GM19043 (cell line): Measurements from ENCODE around the gene SUMO3.
A peak's percentile ranks its signal among the peaks of the same experiment; 100 is the strongest.

Experiments
- ATAC-seq: cut with Tn5 transposase; IDR thresholded peaks from one replicate; pipeline ENCODE4 v1.9.1; 2021; ENCODE audit warnings: low read depth; ENCODE audit not compliant: unreplicated experiment

Gene SUMO3

GRCh38 chr21:44831227-44831860, 13.5 kb upstream of the SUMO3 start:
- no peak for ATAC-seq

DNA sequence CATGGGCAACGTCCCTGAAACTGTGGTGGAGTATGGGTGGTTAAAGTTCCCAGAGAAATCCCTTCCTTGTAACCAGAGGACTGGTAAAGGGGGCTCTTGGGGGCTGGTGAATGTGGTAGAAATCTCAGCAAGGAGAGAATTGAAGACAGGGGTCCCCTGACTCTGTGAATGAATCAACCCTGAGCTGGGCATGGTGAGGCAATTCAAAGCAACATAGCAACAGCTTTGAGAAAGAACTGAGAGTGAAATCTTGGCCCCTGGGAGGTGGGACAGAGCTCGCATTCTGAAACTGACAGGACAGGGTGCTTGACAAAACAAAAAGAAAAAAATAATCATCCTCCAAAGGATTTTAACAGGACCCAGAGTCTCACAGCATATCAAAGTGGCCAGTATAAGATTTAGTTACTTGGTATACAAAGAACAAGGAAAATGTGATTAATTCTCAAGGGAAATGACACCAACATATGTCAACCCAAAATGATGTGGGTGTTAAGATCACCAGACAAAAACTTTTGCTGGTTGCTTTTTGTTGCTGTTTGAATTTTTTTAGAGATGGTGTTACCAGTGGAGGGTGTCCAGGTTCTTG, 11.7 kb upstream of the SUMO3 start:
- no peak for ATAC-seq

DNA sequence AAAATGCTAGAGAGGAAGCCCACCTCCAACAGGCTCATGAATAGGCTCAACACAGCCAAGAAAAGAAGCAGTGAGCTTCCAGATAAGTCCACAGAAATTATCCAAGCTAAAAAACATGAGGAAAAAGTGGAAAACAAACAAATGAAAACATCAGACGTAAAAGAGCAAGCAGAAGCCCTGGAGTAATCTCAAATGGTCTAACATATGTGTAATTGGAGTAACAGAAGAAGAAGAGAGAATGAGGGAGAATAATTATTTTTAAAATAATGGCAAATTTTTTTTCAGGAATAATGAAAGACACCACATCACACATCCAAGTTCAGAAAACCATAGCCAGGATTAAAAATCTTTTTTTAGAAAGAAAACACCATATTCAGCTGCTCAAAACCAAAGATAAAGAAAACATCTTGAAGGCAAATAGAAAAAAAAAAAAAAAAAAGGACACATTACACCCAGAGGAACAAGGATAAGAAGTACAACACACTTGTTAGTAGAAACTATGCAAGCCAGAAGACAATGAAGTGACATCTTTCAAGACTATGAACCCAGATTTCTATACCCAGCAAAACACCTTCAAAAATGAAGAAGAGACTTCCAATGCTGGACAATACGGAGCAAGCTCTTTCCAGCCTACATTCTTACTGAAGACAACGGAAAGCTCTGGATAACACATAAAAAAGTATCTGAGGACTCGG, 10.6 kb upstream of the SUMO3 start:
- no peak for ATAC-seq

DNA sequence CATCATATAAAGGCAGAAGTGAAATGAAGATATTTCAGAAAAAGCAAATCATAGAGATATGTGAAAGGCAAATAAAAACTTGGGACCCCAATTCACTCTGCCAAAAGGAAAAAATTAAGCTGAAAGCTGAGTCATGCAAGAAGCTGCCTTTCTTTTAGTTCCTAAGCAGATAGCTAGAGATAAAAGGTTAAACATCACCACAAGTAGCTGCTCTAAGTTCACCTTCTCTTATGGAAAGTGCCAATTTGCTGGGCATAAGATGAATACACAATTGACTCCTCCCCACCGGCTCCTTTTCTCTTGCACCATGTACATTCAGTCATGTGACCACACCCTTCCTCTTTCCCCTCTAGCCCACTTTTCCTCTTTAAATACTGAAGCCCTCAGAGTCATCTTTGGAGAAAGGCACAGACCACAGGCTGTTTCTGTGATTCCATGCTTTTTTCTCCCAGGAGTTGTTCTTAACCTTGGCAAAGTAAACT, 5.4 kb upstream of the SUMO3 start:
- ATAC-seq: no peak

- ATAC-seq: no peak
Observed at GRCh38 chr21:44822484-44823178, 4.8 kb upstream of the SUMO3 start.

GRCh38 chr21:44820851-44821250, 3.0 kb upstream of the SUMO3 start:
- no peak for ATAC-seq

DNA sequence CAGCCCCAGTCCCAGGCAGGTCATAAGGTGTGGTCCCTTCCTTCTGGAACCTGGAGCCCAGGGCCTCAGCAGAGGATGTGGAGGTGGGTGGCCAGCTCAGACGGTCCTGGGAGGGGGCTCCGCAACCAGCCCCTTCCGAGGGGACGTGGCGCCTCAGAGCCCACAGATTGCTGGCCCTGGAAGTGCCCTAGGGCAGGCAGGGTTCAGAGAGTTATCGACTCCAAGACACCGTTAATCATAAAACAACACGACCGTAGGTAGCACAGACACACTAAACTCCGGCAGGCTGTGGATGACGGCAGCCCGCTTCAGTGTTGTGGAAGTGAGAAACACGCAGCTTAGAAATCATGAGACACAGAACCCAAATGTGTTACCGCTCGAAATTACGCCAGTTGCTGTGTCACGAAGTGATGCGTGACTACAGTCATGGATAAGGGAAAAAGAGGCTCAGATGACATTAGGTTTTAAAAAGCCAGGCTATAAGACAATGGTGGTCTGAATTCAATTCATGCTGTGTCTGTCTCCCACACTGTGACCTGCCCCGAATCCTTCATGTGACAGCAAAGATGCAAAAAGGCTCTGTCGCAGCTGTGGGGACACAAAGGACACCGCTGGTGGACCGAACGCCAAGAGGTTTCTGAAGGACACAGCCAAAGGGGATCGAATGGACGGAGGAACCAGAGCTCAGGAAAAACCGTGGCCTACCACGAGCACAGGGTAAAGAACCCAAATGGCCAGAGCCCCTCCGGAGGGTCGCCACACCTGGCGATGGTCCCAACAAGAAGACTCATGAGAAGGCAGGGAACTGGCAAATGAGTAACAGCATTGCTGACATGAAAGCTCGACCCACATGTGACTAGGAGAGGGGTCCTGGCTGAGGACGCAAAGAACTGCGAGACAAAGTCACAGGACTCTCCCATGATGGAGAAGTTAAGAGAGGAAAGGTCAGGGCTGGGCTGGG, 1.7 kb upstream of the SUMO3 start:
- ATAC-seq: no peak

DNA sequence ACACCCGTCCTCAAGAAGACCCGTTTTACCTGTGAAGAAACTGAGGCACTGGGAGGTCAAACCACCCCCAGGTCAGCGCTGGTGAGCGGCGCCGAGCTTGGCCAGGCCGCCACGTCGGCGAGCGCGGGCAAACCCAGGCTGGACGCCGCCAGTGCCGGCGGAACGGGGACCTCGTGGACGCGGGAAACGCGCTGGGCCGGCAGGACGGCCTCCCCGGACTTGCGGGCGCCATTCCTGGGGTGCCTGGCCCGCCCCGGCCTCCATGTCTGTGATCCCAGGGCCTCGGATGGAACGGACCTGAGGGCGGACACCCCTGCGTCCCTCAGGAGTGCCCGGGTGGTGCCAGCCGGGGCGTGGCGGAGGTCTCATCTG, 764 bp upstream of the SUMO3 start:
- no peak for ATAC-seq

DNA sequence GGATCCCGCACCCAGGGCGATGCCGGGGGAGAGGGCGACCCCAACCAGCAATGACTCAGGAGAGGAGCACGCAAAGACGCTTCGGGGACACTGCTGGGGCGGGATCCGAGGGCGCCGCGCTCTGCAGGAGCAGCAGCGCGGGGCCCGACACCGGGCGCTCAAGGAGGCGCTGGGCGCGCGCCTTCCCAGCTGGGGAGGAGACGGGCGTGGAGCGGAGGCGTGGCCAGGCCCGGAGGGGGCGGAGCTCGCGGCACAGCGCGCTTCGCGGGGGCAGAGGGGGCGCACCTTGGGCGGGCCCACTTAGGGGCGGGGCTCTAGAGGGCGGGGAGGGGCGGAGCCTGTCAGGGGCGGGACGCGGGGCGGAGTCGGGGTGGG, 369 bp downstream of the SUMO3 start:
- peak; percentile 64 for ATAC-seq

- no peak for ATAC-seq
Observed at GRCh38 chr21:44816761-44817505, 929 bp downstream of the SUMO3 start.

GRCh38 chr21:44815852-44816628, 1.8 kb downstream of the SUMO3 start:
- ATAC-seq: no peak

- ATAC-seq: no peak
Observed at GRCh38 chr21:44815225-44815624, 2.6 kb downstream of the SUMO3 start.

DNA sequence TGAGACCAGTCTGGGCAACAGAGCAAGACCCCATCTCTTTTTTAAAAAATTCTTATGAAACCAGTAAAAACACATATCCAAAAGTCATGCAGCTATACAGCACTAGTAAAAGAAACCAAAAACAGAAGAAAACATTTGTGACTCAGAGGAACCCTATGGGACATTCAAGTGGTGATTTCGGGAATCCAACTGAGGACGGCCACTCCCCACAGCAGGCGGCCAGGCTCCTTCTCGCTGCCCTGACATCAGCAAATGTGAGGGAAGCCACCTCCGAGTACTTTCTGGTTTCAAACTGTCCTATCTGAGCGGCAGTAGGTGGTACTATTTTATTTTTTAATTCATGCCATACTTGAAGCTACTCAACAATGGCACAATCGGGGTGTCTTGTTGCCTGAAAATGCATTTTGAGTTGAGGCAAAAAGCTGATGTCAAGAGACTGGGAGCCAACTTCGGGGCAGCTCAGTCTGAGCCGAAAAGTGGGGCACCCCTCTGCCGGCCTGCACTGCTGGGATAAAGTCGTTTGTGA, 3.3 kb downstream of the SUMO3 start:
- no peak for ATAC-seq

DNA sequence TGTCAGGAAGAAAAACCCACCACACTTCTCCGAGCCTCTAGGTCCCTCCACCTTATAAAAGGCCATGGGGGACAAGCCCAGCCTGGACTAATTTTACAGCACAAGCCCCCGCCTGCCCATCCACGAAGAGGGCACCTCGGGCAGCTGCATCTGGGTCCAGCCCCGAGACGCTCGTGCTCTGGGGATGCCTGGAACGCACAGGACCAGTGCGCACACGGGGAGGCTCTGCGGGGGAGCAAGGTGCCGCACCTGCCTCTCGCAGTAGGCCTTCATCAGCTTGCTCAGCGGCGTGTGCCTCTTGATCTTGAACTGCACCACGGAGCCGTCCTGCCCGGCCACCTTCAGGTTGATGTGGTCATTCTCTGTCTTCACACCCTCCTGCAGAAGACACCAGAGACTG, 4.1 kb downstream of the SUMO3 start:
- ATAC-seq: no peak

GRCh38 chr21:44813149-44813548, 4.7 kb downstream of the SUMO3 start:
- no peak for ATAC-seq

GRCh38 chr21:44812640-44813039, 5.2 kb downstream of the SUMO3 start:
- no peak for ATAC-seq

- ATAC-seq: no peak
Observed at GRCh38 chr21:44810779-44811178, 7.1 kb downstream of the SUMO3 start.

DNA sequence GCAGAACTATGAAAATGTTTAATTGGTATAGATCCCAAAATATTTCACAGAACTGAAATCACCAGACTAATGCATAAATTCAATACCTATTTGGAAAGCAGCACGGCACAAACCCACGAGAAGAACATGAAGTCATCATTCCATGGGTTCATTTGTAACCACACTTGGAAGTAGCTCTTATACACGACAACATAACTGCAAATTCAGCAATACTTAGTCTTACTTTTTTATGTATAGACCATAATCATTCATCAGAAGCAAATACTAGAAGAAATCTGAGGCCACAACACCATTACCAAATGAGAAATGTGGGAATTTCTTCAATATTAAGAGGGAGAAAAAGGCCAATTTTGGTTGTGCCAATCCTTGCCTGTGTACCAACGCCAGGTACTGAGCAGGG, 12.0 kb downstream of the SUMO3 start:
- ATAC-seq: no peak

DNA sequence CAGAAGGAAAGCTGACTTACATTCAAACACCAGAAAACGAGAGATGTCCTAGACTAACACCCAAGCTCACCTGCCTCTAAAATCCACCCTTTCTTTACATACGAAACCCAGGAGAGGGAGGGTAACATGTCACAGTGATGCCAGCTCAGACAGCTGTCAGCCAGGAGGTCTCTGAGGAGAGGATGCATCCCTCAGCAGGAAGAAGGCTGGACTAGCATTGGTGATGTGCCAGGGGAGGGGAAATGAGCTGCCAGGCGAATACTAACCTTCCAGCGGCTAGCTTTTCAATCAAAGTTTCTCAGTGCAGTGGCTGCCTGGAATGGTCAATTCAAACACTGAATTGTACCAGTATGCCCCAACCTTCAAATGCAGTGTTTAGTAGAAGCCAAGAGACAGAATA, 12.6 kb downstream of the SUMO3 start:
- ATAC-seq: no peak
